B cell (primary cell): ENCODE measurements around the gene UBAC1.

Source experiments
- EZH2 ChIP-seq: IDR thresholded peaks from 2 replicates; pipeline ENCODE4 v1.6.1; 2012; ENCODE audit warnings: borderline replicate concordance, low read depth, mild to moderate bottlenecking, moderate library complexity, low read length; ENCODE audit not compliant: insufficient read depth, poor library complexity, severe bottlenecking
- TF ChIP-seq, protein P1 (sequence below): fragments of 200-600 bp; IDR thresholded peaks from one replicate; pipeline ENCODE4 v1.8.0; 2022; ENCODE audit warnings: antibody characterized with exemption, mild to moderate bottlenecking

DNA sequence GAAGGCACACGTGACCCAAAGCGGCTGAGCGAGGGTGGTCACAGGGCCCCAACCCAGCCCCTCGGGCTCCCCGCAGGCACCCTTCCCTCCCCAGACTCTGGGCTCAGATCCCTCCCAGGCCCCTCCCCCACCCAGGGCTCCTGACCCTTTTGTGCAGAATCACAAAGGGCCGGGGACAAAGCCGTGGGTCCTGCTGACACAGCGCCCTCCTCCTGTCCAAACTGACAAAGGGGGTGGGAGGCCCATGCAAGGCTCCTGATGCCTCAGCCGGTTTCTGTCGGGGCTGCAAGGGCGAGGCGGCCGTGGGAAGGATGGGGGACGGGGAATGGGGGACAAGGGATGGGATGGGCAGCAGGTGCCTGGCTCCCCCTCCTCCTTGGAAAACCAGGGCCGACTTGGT is 43.5 kb upstream of the UBAC1 start:
- TF ChIP-seq, protein P1, sequence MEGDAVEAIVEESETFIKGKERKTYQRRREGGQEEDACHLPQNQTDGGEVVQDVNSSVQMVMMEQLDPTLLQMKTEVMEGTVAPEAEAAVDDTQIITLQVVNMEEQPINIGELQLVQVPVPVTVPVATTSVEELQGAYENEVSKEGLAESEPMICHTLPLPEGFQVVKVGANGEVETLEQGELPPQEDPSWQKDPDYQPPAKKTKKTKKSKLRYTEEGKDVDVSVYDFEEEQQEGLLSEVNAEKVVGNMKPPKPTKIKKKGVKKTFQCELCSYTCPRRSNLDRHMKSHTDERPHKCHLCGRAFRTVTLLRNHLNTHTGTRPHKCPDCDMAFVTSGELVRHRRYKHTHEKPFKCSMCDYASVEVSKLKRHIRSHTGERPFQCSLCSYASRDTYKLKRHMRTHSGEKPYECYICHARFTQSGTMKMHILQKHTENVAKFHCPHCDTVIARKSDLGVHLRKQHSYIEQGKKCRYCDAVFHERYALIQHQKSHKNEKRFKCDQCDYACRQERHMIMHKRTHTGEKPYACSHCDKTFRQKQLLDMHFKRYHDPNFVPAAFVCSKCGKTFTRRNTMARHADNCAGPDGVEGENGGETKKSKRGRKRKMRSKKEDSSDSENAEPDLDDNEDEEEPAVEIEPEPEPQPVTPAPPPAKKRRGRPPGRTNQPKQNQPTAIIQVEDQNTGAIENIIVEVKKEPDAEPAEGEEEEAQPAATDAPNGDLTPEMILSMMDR = no peak
- TF ChIP-seq EZH2 = no peak
